Tibial nerve (tissue), 4 donors: Measurements from ENCODE around the gene CCDC149.

Experiments used
- CTCF ChIP-seq, 5 experiments: fragments of 200-600 bp in 3 of 5; fragments of 450-650 bp in 2 of 5; sonication (generic) in 3 of 5; IDR thresholded peaks; one replicate each; pipeline ENCODE4 v1.5.1; 2016 to 2019; ENCODE audit warnings: antibody characterized with exemption in 5 of 5, mild to moderate bottlenecking in 3 of 5, moderate library complexity in 2 of 5
- EP300 ChIP-seq, 2 donors: sonication (generic); formaldehyde crosslinking; IDR thresholded peaks; one replicate each; pipeline ENCODE4 v1.6.1; 2017; ENCODE audit warnings: antibody characterized with exemption in 2 of 2, mild to moderate bottlenecking in 1 of 2
- POLR2A ChIP-seq, 2 donors: fragments of 450-650 bp; IDR thresholded peaks; one replicate each; pipeline ENCODE4 v1.6.1; 2017; ENCODE audit warnings: antibody characterized with exemption in 2 of 2, mild to moderate bottlenecking in 2 of 2, moderate library complexity in 2 of 2

GRCh38 chr4:24930151-24930550 is 17.3 kb upstream of the CCDC149 start:
- no peak for TF ChIP-seq EP300 (IDR thresholded peaks at IDR 0.05)
- TF ChIP-seq CTCF (IDR thresholded peaks at IDR 0.05), result no peak
- TF ChIP-seq POLR2A (IDR thresholded peaks at IDR 0.05), result no peak
